ENCODE measurements around the gene FAM219A.
"Not testable (repeated sequence)": the region's sequence is repeated elsewhere in the genome, so short reads cannot be mapped to it uniquely, and the experiment has no call there.

The FAM219A gene

GRCh38 chr9:34482746-34483145 lies 24.4 kb upstream of the FAM219A start:
- DNase-seq (ENCODE audit: low spot score) = not testable (repeated sequence)

- not testable (repeated sequence) for DNase-seq (ENCODE audit: low spot score)
Observed at GRCh38 chr9:34481620-34482019, 23.2 kb upstream of the FAM219A start.

GRCh38 chr9:34479431-34479866 lies 21.1 kb upstream of the FAM219A start:
- no peak for DNase-seq (ENCODE audit: low spot score)

GRCh38 chr9:34477541-34477940 lies 19.2 kb upstream of the FAM219A start:
- no peak for DNase-seq (ENCODE audit: low spot score)

- DNase-seq (ENCODE audit: low spot score) = no peak
Observed at GRCh38 chr9:34475097-34475496, 16.7 kb upstream of the FAM219A start.

- DNase-seq (ENCODE audit: low spot score) = no peak
Observed at GRCh38 chr9:34465468-34465867, 7.1 kb upstream of the FAM219A start.

- DNase-seq (ENCODE audit: low spot score) = no peak
Observed at GRCh38 chr9:34464571-34464970, 6.2 kb upstream of the FAM219A start.

GRCh38 chr9:34463901-34464232 lies 5.5 kb upstream of the FAM219A start:
- DNase-seq (ENCODE audit: low spot score) = no peak

- no peak for DNase-seq (ENCODE audit: low spot score)
Observed at GRCh38 chr9:34463098-34463900, 4.9 kb upstream of the FAM219A start.

- DNase-seq (ENCODE audit: low spot score) = no peak
Observed at GRCh38 chr9:34459941-34460340, 1.6 kb upstream of the FAM219A start.

GRCh38 chr9:34459356-34459755 lies 986 bp upstream of the FAM219A start:
- DNase-seq (ENCODE audit: low spot score) = no peak

GRCh38 chr9:34458959-34459340 lies 580 bp upstream of the FAM219A start:
- DNase-seq (ENCODE audit: low spot score) = no peak

GRCh38 chr9:34457266-34458012 lies 931 bp downstream of the FAM219A start:
- DNase-seq (ENCODE audit: low spot score) = peak; percentile 53

- no peak for DNase-seq (ENCODE audit: low spot score)
Observed at GRCh38 chr9:34456746-34457145, 1.6 kb downstream of the FAM219A start.

GRCh38 chr9:34456151-34456550 lies 2.2 kb downstream of the FAM219A start:
- DNase-seq (ENCODE audit: low spot score) = no peak

- DNase-seq (ENCODE audit: low spot score) = peak; percentile 52
Observed at GRCh38 chr9:34454571-34455065, 3.8 kb downstream of the FAM219A start.

- no peak for DNase-seq (ENCODE audit: low spot score)
Observed at GRCh38 chr9:34452568-34452967, 5.8 kb downstream of the FAM219A start.

GRCh38 chr9:34451545-34451944 lies 6.8 kb downstream of the FAM219A start:
- DNase-seq (ENCODE audit: low spot score) = no peak

GRCh38 chr9:34451135-34451534 lies 7.2 kb downstream of the FAM219A start:
- no peak for DNase-seq (ENCODE audit: low spot score)

- DNase-seq (ENCODE audit: low spot score) = no peak
Observed at GRCh38 chr9:34450644-34451043, 7.7 kb downstream of the FAM219A start.

- DNase-seq (ENCODE audit: low spot score) = no peak
Observed at GRCh38 chr9:34446951-34447350, 11.4 kb downstream of the FAM219A start.

- DNase-seq (ENCODE audit: low spot score) = peak; percentile 73
Observed at GRCh38 chr9:34446468-34446891, 11.9 kb downstream of the FAM219A start.

GRCh38 chr9:34443976-34444375 lies 14.4 kb downstream of the FAM219A start:
- no peak for DNase-seq (ENCODE audit: low spot score)

All from COLO829 (cell line).